Nephron (organoid): Measurements from ENCODE around the gene KNSTRN.

Experiments
- H3K27ac Mint-ChIP-seq, 3 experiments: 2 replicates each; pipeline ENCODE4 v1.8.0; 2020; ENCODE audit warnings: mixed read lengths in 3 of 3, mild to moderate bottlenecking in 2 of 3, moderate library complexity in 1 of 3
- H3K27me3 Mint-ChIP-seq: 2 replicates; pipeline ENCODE4 v1.8.0; 2021; ENCODE audit warnings: low read depth, mild to moderate bottlenecking, moderate library complexity, mixed read lengths
- H3K36me3 Mint-ChIP-seq: 2 replicates; pipeline ENCODE4 v1.8.0; 2020; ENCODE audit warnings: low read depth, mixed read lengths
- H3K4me1 Mint-ChIP-seq: 2 replicates; pipeline ENCODE4 v1.8.0; 2020; ENCODE audit warnings: mixed read lengths
- H3K4me3 Mint-ChIP-seq, 3 experiments: 2 replicates each; pipeline ENCODE4 v1.8.0; 2020; ENCODE audit warnings: mild to moderate bottlenecking in 3 of 3, mixed read lengths in 3 of 3, moderate library complexity in 2 of 3
- H3K9me3 Mint-ChIP-seq: 2 replicates; pipeline ENCODE4 v1.8.0; 2020; ENCODE audit warnings: mixed read lengths
- CTCF ChIP-seq, 3 experiments: fragments of 200-600 bp; sonication (generic); IDR thresholded peaks; one replicate each; pipeline ENCODE4 v1.5.0; 2021; ENCODE audit warnings: antibody characterized with exemption in 3 of 3; ENCODE audit not compliant: unreplicated experiment in 3 of 3

The KNSTRN gene

GRCh38 chr15:40369971-40370370, 12.6 kb upstream of the KNSTRN start:
- H3K4me1 Mint-ChIP-seq: peaks cover 28% of the 10 kb centered on the region
- H3K27me3 Mint-ChIP-seq: peaks cover 35% of the 10 kb centered on the region
- TF ChIP-seq CTCF (IDR thresholded peaks at IDR 0.05; ENCODE audit: unreplicated experiment in 3 of 3): no peak
- no peaks in the 10 kb centered on the region for H3K36me3 Mint-ChIP-seq
- H3K4me3 Mint-ChIP-seq: no peak overlapping the region
- no peak overlapping the region for H3K27ac Mint-ChIP-seq
- H3K9me3 Mint-ChIP-seq: no peaks in the 10 kb centered on the region

- no peaks in the 10 kb centered on the region for H3K36me3 Mint-ChIP-seq
Measured at GRCh38 chr15:40372981-40373380, 9.5 kb upstream of the KNSTRN start.

GRCh38 chr15:40377606-40378005, 4.9 kb upstream of the KNSTRN start:
- Mint-ChIP-seq H3K27ac (no peak overlapping the region), H3K9me3 (no peaks in the 10 kb centered on the region), H3K4me3 (no peak overlapping the region), H3K27me3 (no peaks in the 10 kb centered on the region), H3K4me1 (peaks cover 13% of the 10 kb centered on the region), H3K36me3 (no peaks in the 10 kb centered on the region)
- no peak for TF ChIP-seq CTCF (IDR thresholded peaks at IDR 0.05; ENCODE audit: unreplicated experiment in 3 of 3)

More at GRCh38 chr15:40372981-40373380, 9.5 kb upstream of the KNSTRN start:
- peaks cover 27% of the 10 kb centered on the region for H3K4me1 Mint-ChIP-seq
- TF ChIP-seq CTCF (IDR thresholded peaks at IDR 0.05; ENCODE audit: unreplicated experiment in 3 of 3): no peak
- no peak overlapping the region for H3K4me3 Mint-ChIP-seq
- H3K27me3 Mint-ChIP-seq: peaks cover 12% of the 10 kb centered on the region
- no peak overlapping the region for H3K27ac Mint-ChIP-seq
- no peaks in the 10 kb centered on the region for H3K9me3 Mint-ChIP-seq

GRCh38 chr15:40379374-40379773, 3.1 kb upstream of the KNSTRN start:
- no peak for TF ChIP-seq CTCF (IDR thresholded peaks at IDR 0.05; ENCODE audit: unreplicated experiment in 3 of 3)
- H3K4me3 Mint-ChIP-seq: no peak overlapping the region
- no peaks in the 10 kb centered on the region for H3K27me3 Mint-ChIP-seq
- peaks cover 4% of the 10 kb centered on the region for H3K36me3 Mint-ChIP-seq
- no peak overlapping the region for H3K27ac Mint-ChIP-seq
- H3K4me1 Mint-ChIP-seq: peaks cover 29% of the 10 kb centered on the region
- no peaks in the 10 kb centered on the region for H3K9me3 Mint-ChIP-seq

GRCh38 chr15:40379853-40380252, 2.7 kb upstream of the KNSTRN start:
- Mint-ChIP-seq H3K36me3 (peaks cover 4% of the 10 kb centered on the region), H3K9me3 (no peaks in the 10 kb centered on the region)

More at GRCh38 chr15:40379853-40380252, 2.7 kb upstream of the KNSTRN start:
- Mint-ChIP-seq H3K4me1 (peaks cover 33% of the 10 kb centered on the region), H3K27me3 (no peaks in the 10 kb centered on the region), H3K4me3 (peak overlapping the region in 1 of 3 experiments; percentile 1), H3K27ac (no peak overlapping the region)
- no peak for TF ChIP-seq CTCF (IDR thresholded peaks at IDR 0.05; ENCODE audit: unreplicated experiment in 3 of 3)
